ENCODE measurements around the gene PFN4. TPM values are rescaled to one million over a fixed set of nuclear protein-coding genes. Genes with fewer than 3 reads are reported as not detected.
"Not testable (repeated sequence)": the region's sequence is repeated elsewhere in the genome, so short reads cannot be mapped to it uniquely, and the experiment has no call there.

Gene PFN4, protein sequence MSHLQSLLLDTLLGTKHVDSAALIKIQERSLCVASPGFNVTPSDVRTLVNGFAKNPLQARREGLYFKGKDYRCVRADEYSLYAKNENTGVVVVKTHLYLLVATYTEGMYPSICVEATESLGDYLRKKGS
- total RNA-seq (2014; rRNA removed; shearing (Covaris generic); ENCODE audit: low replicate concordance): not detected in 2 replicates

DNA sequence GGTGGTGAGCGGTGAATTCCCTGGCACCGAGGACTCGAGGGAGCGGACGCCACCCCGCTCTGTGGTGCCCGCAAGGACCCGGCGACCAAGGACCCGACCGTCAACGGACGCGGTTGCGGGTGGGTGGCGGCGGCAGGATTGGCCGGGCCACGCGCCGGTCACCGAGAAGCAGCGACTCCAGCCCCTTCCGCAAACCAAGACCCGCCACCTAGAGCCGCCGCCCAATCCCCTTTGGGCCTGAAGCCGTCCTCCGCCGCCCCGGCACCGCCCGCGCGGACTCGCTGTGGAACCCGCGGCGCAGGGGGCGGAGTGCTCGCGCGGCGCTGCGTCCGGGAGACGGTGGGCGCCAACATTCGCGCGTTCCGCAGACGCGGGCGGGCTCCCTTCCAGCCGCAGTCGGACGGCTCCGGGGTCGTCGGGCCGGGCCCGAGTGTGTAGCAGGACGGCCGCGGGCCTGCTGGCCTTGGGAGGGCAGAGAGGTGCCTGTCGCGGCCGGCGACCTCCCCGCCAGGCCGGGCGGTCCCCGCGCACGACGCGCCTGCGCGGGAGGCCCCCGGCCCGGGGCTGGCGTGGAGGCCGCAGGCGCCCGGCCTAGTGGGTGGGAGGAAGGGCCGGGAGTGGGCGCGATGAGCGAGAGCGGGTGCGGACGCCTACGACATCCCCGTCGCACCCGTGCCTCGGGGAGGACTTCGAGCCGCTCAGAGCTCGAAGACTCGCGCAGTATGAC, at the start of gene PFN4, which contains the start of gene FAM228B:
PFN4 (minus strand) TSS at position 140 of the 727 bp plus-strand sequence. CDS start 799 bp downstream, outside the sequence.
FAM228B (plus strand) TSS at position 275 of the 727 bp plus-strand sequence. CDS start 893 bp downstream, outside the sequence.
- DNase-seq: peak; percentile 90
- Histone ChIP-seq H3K4me3 (peak within 1 kb of the TSS; percentile 72), H3K9me3 (no peaks in the 10 kb centered on the region), H3K27me3 (no peaks in the 10 kb centered on the region), H3K36me3 (no peaks in the 10 kb centered on the region)

DNA sequence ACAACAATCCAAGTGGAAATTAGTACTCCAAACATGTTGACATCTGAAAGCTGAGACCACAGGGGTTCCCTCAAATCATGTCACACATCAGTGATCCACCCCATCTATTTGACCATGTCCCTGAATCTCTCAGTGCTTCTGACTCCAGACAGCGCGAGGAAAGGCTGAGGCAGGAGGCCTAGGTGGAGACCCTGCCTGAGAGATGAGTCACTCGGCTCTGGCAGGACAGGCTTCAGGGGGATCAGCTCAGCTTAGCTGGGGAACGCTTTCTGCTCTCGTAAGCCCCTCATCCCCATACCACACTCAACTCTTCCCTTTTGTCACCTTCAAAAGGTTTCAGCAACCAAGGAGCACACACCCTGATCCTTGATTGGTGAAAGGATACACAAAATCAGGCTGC, 45.9 kb upstream of the PFN4 start:
- H3K9me3 ChIP-seq: no peaks in the 10 kb centered on the region
- DNase-seq: no peak
- no peaks in the 10 kb centered on the region for H3K36me3 ChIP-seq
- no peaks in the 10 kb centered on the region for H3K27me3 ChIP-seq
- H3K4me3 ChIP-seq: no peak overlapping the region

DNA sequence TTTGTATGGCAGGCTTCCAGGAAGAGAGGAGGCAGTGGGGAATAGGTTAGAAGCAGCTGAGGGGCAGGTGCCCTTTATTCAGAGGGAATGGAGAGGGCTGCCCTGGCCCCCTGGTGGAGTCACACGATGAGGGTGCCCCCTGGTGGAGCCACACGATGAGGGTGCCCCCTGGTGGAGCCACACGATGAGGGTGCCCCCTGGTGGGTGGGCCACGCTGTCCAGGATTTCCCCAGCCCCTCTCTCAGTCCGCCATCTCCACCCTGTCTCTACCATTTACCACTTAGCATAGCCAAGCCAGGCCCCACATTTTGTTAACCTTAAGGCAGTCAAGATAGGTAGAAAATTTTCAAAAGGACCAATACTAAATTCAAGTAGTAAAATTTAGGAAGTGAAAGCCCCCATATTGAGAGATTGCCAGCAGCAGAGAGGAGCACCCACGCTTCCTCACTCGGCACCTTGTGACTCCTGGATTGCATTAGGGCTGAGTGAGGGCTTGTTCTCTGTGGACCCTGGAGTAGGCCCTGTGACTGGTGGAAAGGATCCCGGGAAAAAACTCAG, 41.4 kb upstream of the PFN4 start:
- peak; percentile 26 for DNase-seq

DNA sequence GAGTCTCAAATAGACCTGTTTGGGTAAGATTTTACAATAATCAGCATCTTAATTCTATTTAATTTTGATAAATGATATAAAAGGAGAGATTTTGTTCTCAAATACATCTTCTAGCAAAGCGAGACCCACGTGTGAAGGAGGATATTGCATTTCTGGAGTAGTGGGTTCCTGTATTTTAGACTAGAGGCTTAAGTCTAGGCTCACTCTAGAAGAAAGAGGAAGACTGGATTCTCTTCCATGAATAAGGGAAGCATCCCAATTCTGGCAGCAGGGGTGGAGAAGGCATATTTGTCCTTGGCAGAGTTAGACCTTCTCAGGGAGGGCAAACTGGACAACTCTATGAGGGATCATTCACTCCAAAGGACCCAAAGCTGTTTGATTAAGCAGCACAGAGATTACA, 40.5 kb upstream of the PFN4 start:
- H3K4me3 ChIP-seq: no peak overlapping the region
- no peaks in the 10 kb centered on the region for H3K36me3 ChIP-seq
- DNase-seq: no peak

More for the DNA sequence above, 41.4 kb upstream of the PFN4 start:
- H3K4me3 ChIP-seq: no peak overlapping the region
- no peaks in the 10 kb centered on the region for H3K36me3 ChIP-seq
- H3K27me3 ChIP-seq: no peaks in the 10 kb centered on the region
- no peaks in the 10 kb centered on the region for H3K9me3 ChIP-seq

DNA sequence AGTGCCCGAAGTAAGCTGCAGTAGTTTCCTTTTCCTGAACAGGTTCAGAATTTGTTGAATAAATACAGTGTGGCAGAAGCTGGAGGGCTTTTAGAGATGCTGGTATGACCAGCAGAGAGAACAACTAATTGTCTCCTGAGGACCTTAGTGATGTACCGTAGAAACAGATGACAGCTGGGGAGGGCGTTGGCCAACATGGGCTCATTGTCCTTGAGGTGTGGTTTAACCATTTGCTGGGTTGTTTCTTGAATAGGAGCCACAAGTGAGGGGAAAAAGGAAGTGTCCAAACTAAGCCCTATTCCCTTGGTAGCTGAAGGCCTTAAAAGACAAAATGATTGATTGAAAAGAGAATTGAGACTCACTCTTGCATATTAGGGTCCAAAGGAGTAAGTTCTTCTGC, 40.1 kb upstream of the PFN4 start:
- H3K4me3 ChIP-seq: no peak overlapping the region
- DNase-seq: no peak
- no peaks in the 10 kb centered on the region for H3K9me3 ChIP-seq
- no peaks in the 10 kb centered on the region for H3K36me3 ChIP-seq
- H3K27me3 ChIP-seq: no peaks in the 10 kb centered on the region

More for the DNA sequence above, 40.5 kb upstream of the PFN4 start:
- Histone ChIP-seq H3K9me3 (no peaks in the 10 kb centered on the region), H3K27me3 (no peaks in the 10 kb centered on the region)

DNA sequence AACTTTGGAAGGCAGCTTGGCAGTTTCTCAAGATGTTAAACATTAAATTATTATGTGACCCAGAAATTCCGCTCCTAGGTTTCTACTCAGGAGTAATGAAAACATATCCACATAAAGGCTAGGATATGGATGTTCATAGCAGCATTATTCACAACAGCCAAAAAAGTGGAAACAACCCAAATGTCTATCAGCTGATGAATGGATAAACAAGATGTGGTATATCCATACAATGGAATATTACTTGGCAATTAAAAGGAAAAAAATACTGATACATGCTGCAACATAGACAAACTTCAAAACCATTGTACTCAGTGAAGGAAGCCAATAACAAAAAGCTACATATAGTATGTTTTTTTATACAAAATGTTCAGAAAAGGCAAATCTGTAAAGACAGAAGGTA, 39.4 kb upstream of the PFN4 start:
- H3K9me3 ChIP-seq: no peaks in the 10 kb centered on the region
- no peak for DNase-seq
- no peaks in the 10 kb centered on the region for H3K36me3 ChIP-seq
- no peaks in the 10 kb centered on the region for H3K27me3 ChIP-seq
- no peak overlapping the region for H3K4me3 ChIP-seq

DNA sequence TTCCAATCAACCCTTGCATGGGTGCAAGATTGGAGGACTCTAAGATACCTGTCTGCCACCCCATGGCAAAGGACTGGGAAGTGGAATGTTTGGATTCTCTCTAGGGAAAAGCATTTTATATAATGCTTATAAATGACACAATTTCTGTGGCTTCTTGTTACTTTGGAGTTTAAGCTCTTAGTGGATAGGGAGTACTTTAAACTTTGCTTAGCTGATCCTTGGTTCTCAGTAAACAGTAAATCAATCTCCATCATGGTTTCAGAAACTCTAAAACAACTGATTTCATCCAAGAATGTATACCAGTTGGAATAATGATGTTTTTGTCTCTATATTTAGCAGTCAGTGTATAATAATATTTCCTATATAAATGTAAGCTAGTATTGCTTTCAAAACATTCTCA, 37.6 kb upstream of the PFN4 start:
- H3K9me3 ChIP-seq: no peaks in the 10 kb centered on the region
- DNase-seq: no peak
- no peaks in the 10 kb centered on the region for H3K27me3 ChIP-seq
- H3K4me3 ChIP-seq: no peak overlapping the region
- no peaks in the 10 kb centered on the region for H3K36me3 ChIP-seq

DNA sequence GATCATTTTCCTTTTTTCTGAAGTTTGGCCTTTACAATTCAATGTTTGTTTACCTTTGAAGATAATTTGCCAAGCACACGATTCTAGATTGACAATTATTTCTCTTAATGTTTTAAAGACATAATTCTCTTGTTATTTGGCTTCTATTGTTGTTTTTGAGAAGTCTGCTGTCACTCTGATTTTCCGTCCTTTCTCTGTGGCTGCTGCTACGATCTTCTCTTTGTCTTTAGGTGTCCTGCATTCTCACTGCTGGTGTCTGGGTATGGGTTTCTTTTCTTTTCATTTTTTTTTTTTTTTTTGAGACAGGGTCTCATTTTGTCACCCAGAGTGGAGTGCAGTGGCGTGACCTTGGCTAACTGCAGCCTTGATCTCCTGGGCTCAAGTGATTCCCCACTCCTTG, 36.6 kb upstream of the PFN4 start:
- no peaks in the 10 kb centered on the region for H3K27me3 ChIP-seq
- H3K36me3 ChIP-seq: no peaks in the 10 kb centered on the region
- no peak for DNase-seq
- H3K9me3 ChIP-seq: no peaks in the 10 kb centered on the region
- no peak overlapping the region for H3K4me3 ChIP-seq

DNA sequence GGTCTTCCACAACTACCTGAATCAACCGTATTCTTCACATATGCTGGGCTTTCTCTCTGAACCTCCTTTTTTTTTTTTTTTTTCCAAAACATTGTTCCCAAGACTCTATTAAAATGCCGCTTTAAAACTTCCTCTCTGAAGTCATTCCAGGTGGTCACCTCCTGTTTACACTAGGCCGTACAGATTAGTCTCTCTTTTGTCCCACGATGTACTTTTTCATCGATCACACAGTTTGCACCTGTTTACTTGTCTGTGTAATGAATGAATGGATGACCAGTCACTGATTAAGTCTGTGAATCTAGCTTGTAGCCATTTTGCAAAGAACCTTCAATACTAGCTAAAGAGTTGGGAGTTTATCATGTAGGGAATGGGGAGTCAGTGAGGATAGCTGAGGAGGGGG, 35.0 kb upstream of the PFN4 start:
- DNase-seq: no peak
- no peaks in the 10 kb centered on the region for H3K27me3 ChIP-seq
- H3K9me3 ChIP-seq: no peaks in the 10 kb centered on the region
- H3K36me3 ChIP-seq: no peaks in the 10 kb centered on the region
- H3K4me3 ChIP-seq: no peak overlapping the region

DNA sequence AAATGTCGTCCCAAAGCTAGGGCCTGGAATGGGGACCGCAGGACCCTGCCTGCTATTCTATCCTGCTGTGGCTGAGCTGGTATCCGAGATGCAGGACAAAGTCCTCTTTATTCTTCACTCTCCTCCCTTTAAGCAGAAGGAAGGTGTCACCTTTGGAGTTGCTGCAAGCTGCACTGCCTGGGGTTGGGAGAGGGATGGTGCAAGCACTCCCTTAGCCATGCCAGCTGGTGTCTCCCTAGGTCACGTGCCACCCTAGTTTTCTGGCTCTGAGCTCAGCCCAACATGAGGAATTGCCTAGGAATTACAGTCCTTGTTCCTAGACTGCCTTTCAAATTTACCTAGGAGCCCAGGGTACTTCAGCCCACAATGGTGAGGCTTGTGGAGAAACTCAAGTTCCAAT, 30.3 kb upstream of the PFN4 start:
- Histone ChIP-seq H3K36me3 (no peaks in the 10 kb centered on the region), H3K4me3 (no peak overlapping the region), H3K27me3 (no peaks in the 10 kb centered on the region), H3K9me3 (no peaks in the 10 kb centered on the region)
- DNase-seq: no peak

DNA sequence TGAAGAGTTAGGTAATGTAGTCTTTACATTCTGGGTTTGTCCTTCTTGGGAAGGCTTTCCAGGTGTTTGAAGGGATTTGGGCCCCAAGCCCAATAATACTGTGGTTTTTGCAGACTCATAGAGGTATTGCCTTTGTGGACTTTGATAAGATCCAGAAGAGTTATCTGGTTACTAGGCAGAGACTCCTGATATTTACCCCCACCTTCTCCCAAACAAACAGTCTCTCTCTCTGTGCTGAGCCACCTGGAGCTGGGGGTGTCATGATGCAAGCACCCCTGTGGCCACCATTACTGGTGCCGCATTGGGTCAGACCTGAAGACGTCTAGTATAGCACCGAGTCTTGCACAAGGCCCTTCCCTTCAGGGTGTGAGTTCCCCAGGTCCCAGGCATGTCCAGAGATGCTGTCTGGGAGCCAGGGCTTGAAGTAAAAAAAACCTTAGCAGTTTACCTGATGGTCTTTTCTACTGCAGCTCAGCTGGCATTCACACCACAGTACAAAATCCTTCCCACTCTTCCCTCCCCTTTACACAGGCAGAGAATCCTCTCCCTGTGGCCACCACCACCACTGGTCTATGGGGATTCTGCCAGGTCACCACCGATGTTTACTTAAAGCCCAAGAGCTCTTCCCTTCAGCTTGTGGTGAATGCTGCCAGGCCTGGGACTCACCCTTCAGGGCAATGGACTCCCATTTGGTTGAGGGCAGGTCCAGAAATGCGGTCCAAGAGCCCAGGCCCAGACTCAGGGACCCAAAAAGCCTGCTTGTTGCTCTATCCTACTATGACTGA, 29.5 kb upstream of the PFN4 start:
- DNase-seq: no peak
- Histone ChIP-seq H3K9me3 (peaks cover 2% of the 10 kb centered on the region; the same call in 1 of the 2 replicates), H3K4me3 (no peak overlapping the region), H3K27me3 (no peaks in the 10 kb centered on the region), H3K36me3 (no peaks in the 10 kb centered on the region)

DNA sequence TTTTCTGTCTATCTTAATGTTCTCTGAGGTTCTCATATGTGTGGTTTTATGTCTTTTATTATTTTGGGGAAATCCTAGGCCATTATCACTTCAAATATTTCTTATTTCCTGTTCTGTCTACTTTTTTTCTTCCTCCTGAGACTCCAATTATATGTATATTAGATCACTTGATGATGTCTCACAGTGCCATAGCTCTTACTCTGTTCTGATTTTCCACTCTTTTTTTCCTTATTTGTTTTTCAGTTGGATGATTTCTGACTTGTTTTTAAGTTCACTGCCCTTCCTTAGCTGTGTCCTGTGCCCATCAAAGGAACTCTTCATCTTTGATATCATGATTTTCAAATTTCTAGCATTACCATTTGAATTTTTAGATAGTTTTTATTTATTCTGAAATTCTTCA, 24.2 kb upstream of the PFN4 start:
- no peak for DNase-seq
- Histone ChIP-seq H3K9me3 (peaks cover 5% of the 10 kb centered on the region), H3K4me3 (no peak overlapping the region), H3K36me3 (no peaks in the 10 kb centered on the region), H3K27me3 (no peaks in the 10 kb centered on the region)

DNA sequence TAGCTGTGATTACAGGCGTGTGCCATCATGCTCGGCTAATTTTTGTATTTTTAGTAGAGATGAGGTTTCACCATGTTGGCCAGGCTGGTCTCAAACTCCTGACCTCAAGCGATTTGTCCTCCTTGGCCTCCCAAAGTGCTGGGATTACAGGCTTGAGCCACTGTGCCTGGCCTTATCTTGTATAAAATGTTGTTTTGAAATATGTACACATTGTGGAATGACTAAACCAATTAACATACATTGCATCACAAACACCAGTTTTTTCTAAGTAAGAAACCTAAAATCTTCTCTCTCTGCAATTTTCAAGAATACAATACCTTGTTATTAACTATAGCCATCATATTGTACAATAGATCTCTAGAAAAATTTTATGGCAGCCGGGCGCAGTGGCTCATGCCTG, 17.2 kb upstream of the PFN4 start:
- H3K36me3 ChIP-seq, H3K9me3 ChIP-seq, H3K4me3 ChIP-seq, H3K27me3 ChIP-seq, DNase-seq: not testable (repeated sequence)

DNA sequence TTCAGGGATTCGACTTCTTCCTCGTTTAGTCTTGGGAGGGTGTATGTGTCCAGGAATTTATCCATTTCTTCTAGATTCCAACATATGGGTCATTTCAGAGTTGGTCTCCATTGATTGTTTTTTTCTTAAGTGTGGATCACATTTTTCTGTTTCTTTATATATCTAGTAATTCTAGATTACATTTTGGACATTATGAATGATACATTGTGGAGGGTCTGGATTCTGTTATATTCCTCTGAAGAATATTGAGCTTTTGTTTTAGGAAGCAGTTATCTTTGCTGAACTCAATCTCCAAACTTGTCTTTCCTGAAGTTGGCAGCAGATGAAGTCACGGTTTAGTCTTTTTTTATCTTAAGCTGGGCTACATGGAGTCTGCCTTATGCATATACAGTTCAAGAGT, 9.4 kb upstream of the PFN4 start:
- Histone ChIP-seq H3K4me3 (no peak overlapping the region), H3K36me3 (no peaks in the 10 kb centered on the region), H3K9me3 (no peaks in the 10 kb centered on the region), H3K27me3 (no peaks in the 10 kb centered on the region)
- no peak for DNase-seq

DNA sequence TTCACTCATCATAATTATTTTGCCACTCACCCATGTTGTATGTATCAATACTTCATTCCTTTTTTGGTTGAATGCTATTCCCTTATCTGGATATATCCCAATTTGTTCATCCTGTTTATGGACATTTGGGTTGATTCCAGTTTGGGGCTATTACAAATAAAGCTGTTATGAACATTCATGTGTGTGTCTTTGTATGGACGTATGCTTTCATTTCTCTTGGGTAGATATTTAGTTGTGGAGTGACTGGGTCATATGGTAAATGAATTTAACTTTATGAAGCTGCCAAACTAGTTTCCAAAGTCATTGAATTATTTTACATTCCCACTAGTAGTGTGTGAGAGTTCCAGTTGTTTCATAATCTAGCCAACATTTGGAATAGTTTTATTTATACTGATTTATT, 2.8 kb upstream of the PFN4 start:
- H3K4me3 ChIP-seq: no peak overlapping the region
- no peak for DNase-seq
- H3K27me3 ChIP-seq: no peaks in the 10 kb centered on the region
- H3K9me3 ChIP-seq: no peaks in the 10 kb centered on the region
- no peaks in the 10 kb centered on the region for H3K36me3 ChIP-seq

DNA sequence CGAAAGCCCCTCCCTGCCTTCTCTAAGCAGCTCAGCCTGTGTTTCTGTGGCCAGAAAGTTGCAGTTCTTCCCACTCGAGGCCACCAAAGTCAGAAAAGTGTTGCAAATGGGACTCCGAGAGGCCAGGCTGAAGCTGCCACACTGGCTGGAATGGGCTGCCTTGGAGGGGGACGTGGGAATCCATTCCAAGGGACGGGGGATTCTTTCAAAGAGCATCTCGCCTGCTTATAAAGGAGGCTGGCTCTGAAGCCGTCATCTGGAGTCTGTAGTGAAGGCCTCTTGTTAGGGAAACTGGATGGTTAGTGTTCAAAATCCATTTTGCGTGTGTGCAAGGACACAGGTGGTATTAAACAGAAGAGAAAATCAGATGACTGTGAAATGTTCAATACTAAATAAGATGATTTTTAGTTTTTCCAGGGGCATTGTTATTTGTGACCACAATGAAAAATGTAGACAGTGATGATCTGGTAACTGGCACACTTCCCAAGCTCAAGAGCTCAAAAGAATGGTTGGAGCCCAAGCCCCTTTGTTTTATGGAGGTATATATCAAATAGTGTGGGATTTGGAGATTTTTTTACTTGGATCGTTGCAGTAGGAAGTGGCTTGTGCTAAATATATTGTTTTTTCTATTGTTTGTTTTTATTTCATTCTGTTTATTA, 917 bp upstream of the PFN4 start:
- no peaks in the 10 kb centered on the region for H3K27me3 ChIP-seq
- DNase-seq: no peak
- no peaks in the 10 kb centered on the region for H3K36me3 ChIP-seq
- peak overlapping the region; percentile 72 for H3K4me3 ChIP-seq
- no peaks in the 10 kb centered on the region for H3K9me3 ChIP-seq

Data from MG63 (cell line).